Measurements from ENCODE around the gene ZNRF2.
A peak's percentile ranks its signal among the peaks of the same experiment; 100 is the strongest.
"Not testable (repeated sequence)": the region's sequence is repeated elsewhere in the genome, so short reads cannot be mapped to it uniquely, and the experiment has no call there.

Gene ZNRF2

GRCh38 chr7:30260246-30260768, 24.1 kb upstream of the ZNRF2 start:
- DNase-seq (ENCODE audit: extremely low read depth in 1 of 2, low read depth in 1 of 2): no peak

- DNase-seq (ENCODE audit: extremely low read depth in 1 of 2, low read depth in 1 of 2): no peak
Observed at GRCh38 chr7:30263090-30263710, 21.2 kb upstream of the ZNRF2 start.

- no peak for DNase-seq (ENCODE audit: extremely low read depth in 1 of 2, low read depth in 1 of 2)
Observed at GRCh38 chr7:30264052-30264451, 20.3 kb upstream of the ZNRF2 start.

GRCh38 chr7:30265189-30265588, 19.2 kb upstream of the ZNRF2 start:
- not testable (repeated sequence) for DNase-seq (ENCODE audit: extremely low read depth in 1 of 2, low read depth in 1 of 2)

GRCh38 chr7:30266686-30267085, 17.7 kb upstream of the ZNRF2 start:
- no peak for DNase-seq (ENCODE audit: extremely low read depth in 1 of 2, low read depth in 1 of 2)

GRCh38 chr7:30268586-30268985, 15.8 kb upstream of the ZNRF2 start:
- no peak for DNase-seq (ENCODE audit: extremely low read depth in 1 of 2, low read depth in 1 of 2)

GRCh38 chr7:30269490-30269889, 14.9 kb upstream of the ZNRF2 start:
- DNase-seq (ENCODE audit: extremely low read depth in 1 of 2, low read depth in 1 of 2): no peak

GRCh38 chr7:30270921-30271320, 13.5 kb upstream of the ZNRF2 start:
- DNase-seq (ENCODE audit: extremely low read depth in 1 of 2, low read depth in 1 of 2): no peak

- no peak for DNase-seq (ENCODE audit: extremely low read depth in 1 of 2, low read depth in 1 of 2)
Observed at GRCh38 chr7:30272126-30272525, 12.3 kb upstream of the ZNRF2 start.

- DNase-seq (ENCODE audit: extremely low read depth in 1 of 2, low read depth in 1 of 2): no peak
Observed at GRCh38 chr7:30273552-30273951, 10.8 kb upstream of the ZNRF2 start.

- DNase-seq (ENCODE audit: extremely low read depth in 1 of 2, low read depth in 1 of 2): no peak
Observed at GRCh38 chr7:30274641-30275040, 9.8 kb upstream of the ZNRF2 start.

GRCh38 chr7:30276203-30276900, 8.0 kb upstream of the ZNRF2 start:
- DNase-seq (ENCODE audit: extremely low read depth in 1 of 2, low read depth in 1 of 2): no peak

- DNase-seq (ENCODE audit: extremely low read depth in 1 of 2, low read depth in 1 of 2): no peak
Observed at GRCh38 chr7:30278376-30278775, 6.0 kb upstream of the ZNRF2 start.

GRCh38 chr7:30278849-30279652, 5.3 kb upstream of the ZNRF2 start:
- DNase-seq (ENCODE audit: extremely low read depth in 1 of 2, low read depth in 1 of 2): no peak

GRCh38 chr7:30279653-30279904, 4.8 kb upstream of the ZNRF2 start:
- no peak for DNase-seq (ENCODE audit: extremely low read depth in 1 of 2, low read depth in 1 of 2)

- no peak for DNase-seq (ENCODE audit: extremely low read depth in 1 of 2, low read depth in 1 of 2)
Observed at GRCh38 chr7:30280631-30281030, 3.8 kb upstream of the ZNRF2 start.

- no peak for DNase-seq (ENCODE audit: extremely low read depth in 1 of 2, low read depth in 1 of 2)
Observed at GRCh38 chr7:30281263-30281662, 3.1 kb upstream of the ZNRF2 start.

- no peak for DNase-seq (ENCODE audit: extremely low read depth in 1 of 2, low read depth in 1 of 2)
Observed at GRCh38 chr7:30281791-30282190, 2.6 kb upstream of the ZNRF2 start.

GRCh38 chr7:30282735-30283134, 1.7 kb upstream of the ZNRF2 start:
- no peak for DNase-seq (ENCODE audit: extremely low read depth in 1 of 2, low read depth in 1 of 2)

GRCh38 chr7:30285067-30285535, 704 bp downstream of the ZNRF2 start:
- DNase-seq (ENCODE audit: extremely low read depth in 1 of 2, low read depth in 1 of 2): peak in 1 of 2 donors; percentile 19

GRCh38 chr7:30285536-30286284, 1.3 kb downstream of the ZNRF2 start:
- DNase-seq (ENCODE audit: extremely low read depth in 1 of 2, low read depth in 1 of 2): peak; percentile 32 to 53
